Adrenal gland (tissue), 12 donors: ENCODE measurements around the gene CCDC91. TPM values are rescaled to one million over a fixed set of nuclear protein-coding genes. Genes with fewer than 3 reads are reported as not detected.

Experiments
- DNase-seq, 7 donors: peaks; one replicate each; pipeline ENCODE4 v3.0.0-alpha.2; 2019 to 2020
- H3K27ac ChIP-seq, 5 donors: fragments of 200-600 bp; sonication (generic) in 4 of 5; 1 replicate in 3 of 5; 2 replicates in 2 of 5; pipeline versions ENCODE4 v1.5.1 to v1.8.0; 2016 to 2020; ENCODE audit warnings: mild to moderate bottlenecking in 1 of 5
- H3K27me3 ChIP-seq: fragments of 200-600 bp; 2 replicates; pipeline ENCODE4 v1.8.0; 2021
- H3K36me3 ChIP-seq, 2 donors: fragments of 200-600 bp; replicated peaks in 1 of 2; 1 replicate in 1 of 2; 2 replicates in 1 of 2; pipeline versions ENCODE4 v1.5.1 to v1.8.0; 2018 to 2022
- H3K4me1 ChIP-seq, 2 donors: fragments of 200-600 bp; replicated peaks in 1 of 2; 1 replicate in 1 of 2; 2 replicates in 1 of 2; pipeline versions ENCODE4 v1.5.1 to v1.8.0; 2018 to 2021
- H3K4me3 ChIP-seq, 4 donors: fragments of 200-600 bp; sonication (generic) in 3 of 4; one replicate each; pipeline ENCODE4 v1.5.1; 2016 to 2018
- H3K9me3 ChIP-seq, 3 donors: fragments of 200-600 bp; sonication (generic) in 1 of 3; replicated peaks in 1 of 3; 1 replicate in 2 of 3; 2 replicates in 1 of 3; pipeline versions ENCODE4 v1.5.1 to v1.8.0; 2016 to 2021
- CTCF ChIP-seq, 6 experiments: fragments of 450-650 bp in 4 of 6; fragments of 200-600 bp in 2 of 6; sonication (generic) in 1 of 6; IDR thresholded peaks; 1 replicate in 5 of 6; 2 replicates in 1 of 6; pipeline versions ENCODE4 v1.5.1 to v1.8.0; 2016 to 2021; ENCODE audit warnings: antibody characterized with exemption in 6 of 6, mild to moderate bottlenecking in 2 of 6, moderate library complexity in 1 of 6
- POLR2A ChIP-seq, 2 donors: fragments of 450-650 bp; IDR thresholded peaks; one replicate each; pipeline ENCODE4 v1.6.1; 2017; ENCODE audit warnings: antibody characterized with exemption in 2 of 2, mild to moderate bottlenecking in 2 of 2, moderate library complexity in 1 of 2
- WGBS, 4 donors: extraction: QIAGEN DNeasy Blood & Tissue Kit in 2 of 4; methylation state at CpG; one replicate each; pipeline versions ENCODE4 v1.1.5 to v1.1.7; 2013 to 2017; 5-methylcytosine and 5-hydroxymethylcytosine counted together
- intact Hi-C, 2 donors: fragments of 100-400 bp; cut with DNase I; formaldehyde crosslinking; loops; one replicate each; pipeline versions ENCODE4 v1.14.1 to v1.15.0; 2022 to 2023
- polyA plus RNA-seq, 3 donors: library from polyadenylated mRNA; stranded (reverse); fragments of 200-250 nt in 2 of 3; fragments of 350-450 nt in 1 of 3; fragmentation: Illumina TruSeq in 1 of 3; extraction: RNeasy Lipid Tissue Mini Kit (QIAGEN cat#74804) in 1 of 3; gene quantifications; one replicate each; pipeline ENCODE4 v1.2.3, GENCODE V29; 2013 to 2014
- total RNA-seq, 9 donors: library from RNA; depleted of rRNA in 4 of 9; stranded (reverse); fragments of >200 nt in 4 of 9; fragments of 120-200 nt in 1 of 9; fragmentation: NEBNext Ultra II Directional in 1 of 9; extraction: Animal tissue kit (Norgen Biotek cat#: 25700) in 1 of 9; gene quantifications; one replicate each; pipeline versions ENCODE4 v1.1.0 to v1.2.4, GENCODE V29; 2013 to 2023
- donor health status: healthy with polysubstance abuse.
- donor health status: Bipolar disorder and iron deficiency.
- donor health status: DM: yes; HTN: yes; CAD: no.
- donor health status: DM: no; HTN: no; CAD: no.
- donor health status: DM: no; HTN: no; CAD: no.
- donor health status: DM: yes; HTN: yes; CAD: no.

Gene CCDC91
- total and polyA plus RNA-seq, 12 donors, result 9.1 to 56.7 (median 33.1) TPM

GRCh38 chr12:28427046-28427445, 236.8 kb downstream of the CCDC91 start:
- Histone ChIP-seq H3K4me1 (no peaks in the 10 kb centered on the region), H3K9me3 (peaks cover 0 to 9% (median 0%) of the 10 kb centered on the region in 3 donors), H3K4me3 (no peak overlapping the region), H3K27me3 (no peaks in the 10 kb centered on the region), H3K36me3 (no peaks in the 10 kb centered on the region), H3K27ac (no peak overlapping the region)
- TF ChIP-seq CTCF (IDR thresholded peaks at IDR 0.05) (no peak), POLR2A (IDR thresholded peaks at IDR 0.05) (no peak)
- 95 to 97% (median 95%) methylated on average over 3 of the region's 3 CpGs for WGBS, 4 donors
- DNase-seq, result no peak
- intact Hi-C loops, result no loop called here

- intact Hi-C loops, result no loop called here
- DNase-seq, result no peak
- peak overlapping the region in 1 of 4 donors; percentile 32 for H3K4me3 ChIP-seq
- no peaks in the 10 kb centered on the region for H3K27me3 ChIP-seq
- no peaks in the 10 kb centered on the region for H3K36me3 ChIP-seq
- 82 to 98% (median 93%) methylated on average over 3 of the region's 3 CpGs for WGBS, 4 donors
- TF ChIP-seq POLR2A (IDR thresholded peaks at IDR 0.05) (no peak), CTCF (IDR thresholded peaks at IDR 0.05) (no peak)
- peaks cover 0 to 4% of the 10 kb centered on the region in 2 donors for H3K4me1 ChIP-seq
- H3K27ac ChIP-seq, result no peak overlapping the region
- peaks cover 0 to 7% (median 0%) of the 10 kb centered on the region in 3 donors for H3K9me3 ChIP-seq
Observed at GRCh38 chr12:28440081-28440608, 249.9 kb downstream of the CCDC91 start.

- Histone ChIP-seq H3K27me3 (no peaks in the 10 kb centered on the region), H3K4me3 (no peak overlapping the region), H3K27ac (no peak overlapping the region), H3K4me1 (no peaks in the 10 kb centered on the region), H3K36me3 (no peaks in the 10 kb centered on the region), H3K9me3 (peaks cover 0 to 5% (median 0%) of the 10 kb centered on the region in 3 donors)
- TF ChIP-seq CTCF (IDR thresholded peaks at IDR 0.05) (no peak), POLR2A (IDR thresholded peaks at IDR 0.05) (no peak)
- 91 to 93% (median 93%) methylated on average over 4 of the region's 4 CpGs for WGBS, 4 donors
- intact Hi-C loops, result no loop called here
- no peak for DNase-seq
Observed at GRCh38 chr12:28442101-28442500, 251.8 kb downstream of the CCDC91 start.

- H3K36me3 ChIP-seq, result no peaks in the 10 kb centered on the region
- TF ChIP-seq POLR2A (IDR thresholded peaks at IDR 0.05), result no peak
- no peak for TF ChIP-seq CTCF (IDR thresholded peaks at IDR 0.05)
- DNase-seq, result no peak
- no peaks in the 10 kb centered on the region for H3K4me1 ChIP-seq
- H3K9me3 ChIP-seq, result no peaks in the 10 kb centered on the region
- H3K4me3 ChIP-seq, result no peak overlapping the region
- intact Hi-C loops, result no loop called here
- H3K27me3 ChIP-seq, result no peaks in the 10 kb centered on the region
- no peak overlapping the region for H3K27ac ChIP-seq
Observed at GRCh38 chr12:28443337-28443736, 253.1 kb downstream of the CCDC91 start.
